HG03196 (cell line): Measurements from ENCODE around the gene CAPN1.
"Not testable (repeated sequence)": the region's sequence is repeated elsewhere in the genome, so short reads cannot be mapped to it uniquely, and the experiment has no call there.

ENCODE experiments used
- ATAC-seq: cut with Tn5 transposase; IDR thresholded peaks from one replicate; pipeline ENCODE4 v1.9.1; 2021; ENCODE audit not compliant: unreplicated experiment

Gene CAPN1

DNA sequence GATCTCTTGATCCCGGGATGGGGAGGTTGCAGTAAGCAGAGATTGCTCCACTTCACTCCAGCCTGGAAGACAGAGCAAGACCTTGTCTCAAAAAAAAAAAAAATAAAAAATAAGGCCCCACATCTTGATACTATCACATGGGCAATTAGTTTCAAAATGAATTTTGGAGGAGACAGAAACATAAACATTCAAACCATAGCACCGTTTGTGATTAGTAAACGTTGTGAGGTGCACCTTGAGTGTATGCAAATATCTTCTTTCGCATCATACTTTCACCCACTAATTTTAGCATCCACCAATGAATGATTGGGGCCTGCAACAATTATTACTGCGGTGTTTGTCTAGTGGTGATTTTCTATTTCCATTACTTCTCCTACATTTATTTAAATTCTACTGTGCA, 22.7 kb upstream of the CAPN1 start:
- peak; percentile 72 for ATAC-seq

DNA sequence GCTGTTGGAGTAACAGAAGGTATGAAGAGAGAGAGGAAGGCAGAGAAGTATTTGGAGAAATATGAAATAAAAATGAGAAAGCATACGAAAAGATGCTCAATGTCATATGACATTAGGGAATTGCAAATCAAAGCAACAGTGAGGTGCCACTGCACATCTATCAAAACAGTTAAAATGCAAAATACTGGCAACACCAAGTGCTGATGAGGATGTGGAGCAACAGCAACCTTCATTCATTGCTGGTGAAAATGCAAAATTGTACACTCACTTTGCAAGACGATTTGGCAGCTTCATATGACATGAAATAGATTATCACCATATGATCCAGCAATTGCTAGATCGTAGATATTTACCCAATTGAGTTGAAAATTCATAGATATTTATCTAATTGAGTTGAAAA, 21.1 kb upstream of the CAPN1 start:
- no peak for ATAC-seq

DNA sequence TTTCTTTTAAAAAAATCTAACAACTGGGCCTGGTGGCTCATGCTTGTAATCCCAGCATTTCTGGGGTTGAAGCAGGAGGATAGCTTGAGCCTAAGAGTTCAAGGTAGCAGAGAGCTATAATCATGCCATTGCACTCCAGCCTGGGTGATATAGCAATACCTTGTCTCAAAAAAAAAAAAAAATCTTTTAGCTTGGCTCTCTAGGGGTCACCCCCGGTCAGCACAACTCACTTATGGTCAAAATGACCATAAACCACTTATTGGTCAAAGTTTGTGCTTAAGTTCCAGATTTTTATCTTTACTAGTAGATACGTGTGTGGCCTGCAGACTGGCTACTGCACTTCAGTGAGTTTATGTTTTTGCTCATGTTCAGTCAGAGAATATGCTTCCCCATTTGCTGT, 18.0 kb upstream of the CAPN1 start:
- no peak for ATAC-seq

DNA sequence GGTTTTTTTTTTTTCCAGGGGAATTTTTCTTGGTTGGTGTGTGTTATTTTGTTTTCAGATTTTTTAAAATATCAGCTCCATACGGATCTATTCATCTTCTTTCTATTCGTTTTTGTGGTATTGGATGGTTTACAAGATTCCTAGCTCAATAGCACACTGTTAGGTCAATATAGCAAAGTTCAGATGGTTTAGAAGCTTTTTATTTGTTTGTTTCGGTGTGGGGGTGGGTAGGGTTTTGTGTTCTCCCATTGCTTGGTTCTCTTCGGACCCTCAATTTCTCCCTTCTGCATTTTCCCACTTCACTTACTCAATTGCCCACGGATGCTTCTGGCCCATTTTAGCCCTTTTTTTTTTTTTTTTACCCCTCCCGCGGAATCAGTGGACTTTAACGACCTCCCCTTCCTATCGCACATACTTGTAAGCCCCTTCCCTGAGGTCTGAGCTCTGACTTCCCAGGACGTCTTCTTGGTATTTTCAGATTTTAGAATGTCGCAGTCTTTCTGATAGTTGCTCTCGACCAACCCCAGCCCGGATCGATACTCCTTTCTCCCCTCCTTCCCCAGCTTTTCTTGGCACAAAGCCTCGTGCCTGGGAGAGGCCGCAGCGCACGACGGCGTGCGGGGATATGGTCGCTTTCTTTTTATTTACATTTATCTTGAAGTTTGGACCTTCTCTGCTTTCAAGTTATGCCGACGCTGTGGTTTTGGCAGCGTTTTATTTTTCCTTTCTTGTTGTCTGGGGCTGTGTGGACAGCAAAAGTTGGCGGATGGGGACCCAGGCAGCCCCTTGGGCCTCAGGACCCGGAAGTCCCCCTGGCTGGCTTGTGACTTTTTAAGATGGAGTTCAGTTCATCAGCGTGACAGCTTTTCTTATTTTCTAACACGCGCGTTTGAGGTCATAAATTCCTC, 16.1 kb upstream of the CAPN1 start:
- no peak for ATAC-seq

DNA sequence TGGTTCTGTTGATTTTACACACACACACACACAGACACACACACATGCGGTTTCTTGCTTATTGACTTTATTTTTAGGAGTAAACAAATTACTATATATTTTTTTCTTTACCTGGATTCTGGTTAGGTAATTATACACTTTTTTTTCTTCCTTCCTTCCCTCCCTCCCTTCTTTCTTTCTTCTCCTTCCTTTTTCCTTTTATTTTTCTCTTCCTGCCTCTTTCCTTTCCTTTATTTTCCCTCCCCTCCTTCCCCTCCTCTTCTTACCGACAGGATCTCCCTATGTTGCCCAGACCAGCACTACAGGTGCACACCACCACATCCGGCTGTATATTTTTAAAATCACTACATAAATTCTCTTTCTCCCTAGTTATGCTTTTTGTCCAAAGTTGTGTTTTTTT, 14.8 kb upstream of the CAPN1 start:
- ATAC-seq, result no peak

DNA sequence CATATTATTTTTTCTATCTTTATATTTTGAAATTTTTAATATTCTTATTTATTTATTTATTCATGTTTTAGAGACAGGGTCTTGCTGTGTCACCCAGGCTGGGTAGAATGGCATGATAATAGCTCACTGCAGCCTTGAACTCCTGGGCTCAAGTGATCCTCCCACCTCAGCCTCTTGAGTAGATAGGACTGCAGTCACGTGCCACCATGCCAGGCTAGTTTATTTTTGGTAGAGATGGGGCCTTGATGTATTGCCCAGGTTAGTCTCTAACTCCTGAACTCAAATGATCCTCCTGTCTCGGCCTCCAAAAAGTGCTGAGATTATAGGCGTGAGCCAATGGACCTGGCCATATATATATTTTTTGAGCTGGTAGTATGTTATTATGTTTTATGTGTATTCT, 14.1 kb upstream of the CAPN1 start:
- ATAC-seq, result no peak

DNA sequence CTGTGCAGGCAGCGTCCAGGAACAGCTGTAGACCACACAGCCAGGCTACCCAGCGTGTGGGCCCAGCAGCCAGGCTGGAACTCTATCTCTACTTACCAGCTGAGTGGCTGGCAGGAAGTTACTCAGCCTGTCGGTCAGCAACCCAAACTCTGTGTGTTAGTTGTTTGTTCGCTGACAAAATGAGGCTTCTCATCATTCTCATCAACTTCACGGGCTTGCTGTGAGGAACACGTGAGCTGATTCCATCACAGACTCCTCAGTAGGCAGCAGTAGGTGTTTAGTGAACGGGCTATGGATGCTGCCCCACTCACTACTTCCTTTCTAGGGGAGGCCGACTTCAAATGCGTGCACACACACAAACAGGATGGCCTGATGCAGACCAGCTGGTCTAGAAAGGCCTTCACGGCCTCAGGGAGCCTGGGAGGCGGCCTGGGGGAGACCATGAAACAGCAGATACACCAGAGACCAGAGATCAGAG, 12.5 kb upstream of the CAPN1 start:
- no peak for ATAC-seq

DNA sequence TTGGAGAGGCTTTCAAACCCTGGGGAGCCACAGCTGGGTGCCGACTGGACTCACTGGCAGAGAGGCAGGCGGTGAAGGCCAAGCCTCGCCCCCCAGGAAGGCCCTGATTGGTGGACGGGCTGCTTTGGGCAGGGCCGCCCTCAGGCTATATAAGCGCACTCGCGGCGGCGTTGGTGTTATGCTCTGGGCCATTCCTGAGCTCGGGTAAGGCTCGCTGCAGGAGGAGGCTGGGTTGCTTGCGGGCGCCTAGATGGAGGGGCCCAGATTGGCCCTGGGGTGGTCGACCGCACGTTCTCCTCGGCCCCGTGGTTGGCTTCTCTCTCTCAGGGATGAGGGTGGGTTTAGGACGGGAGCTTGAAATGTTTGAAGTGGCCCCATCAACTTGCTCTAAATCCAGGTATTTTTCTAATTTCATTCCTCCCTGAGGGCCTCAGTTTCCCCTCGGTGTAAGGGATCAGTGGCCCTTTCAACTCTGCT, 11.6 kb upstream of the CAPN1 start, which contains the start of gene SPDYC:
TSS of gene SPDYC (plus strand) at position 176 of the 477 bp plus-strand sequence. CDS start 1,125 bp downstream, outside the sequence.
- no peak for ATAC-seq

DNA sequence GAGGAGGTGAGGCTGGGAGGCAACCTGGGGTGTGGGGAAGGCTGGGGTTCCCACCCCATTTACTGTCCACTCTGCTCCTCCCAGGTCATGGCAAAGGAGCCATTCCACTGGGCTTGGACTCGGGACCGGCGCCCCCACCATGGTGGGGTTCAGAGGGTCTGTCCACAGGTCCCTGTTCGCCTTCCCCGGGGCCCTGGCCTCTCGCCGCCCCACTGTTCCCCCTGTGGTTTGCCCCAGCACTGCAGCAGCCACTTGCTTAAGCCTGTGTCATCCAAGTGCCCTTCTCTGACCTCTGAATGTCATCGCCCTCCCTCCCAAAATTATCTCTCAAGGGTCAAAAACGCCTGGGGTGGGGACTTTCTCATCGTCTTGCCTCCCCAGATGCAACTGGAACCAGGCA, 9.1 kb upstream of the CAPN1 start:
- no peak for ATAC-seq

DNA sequence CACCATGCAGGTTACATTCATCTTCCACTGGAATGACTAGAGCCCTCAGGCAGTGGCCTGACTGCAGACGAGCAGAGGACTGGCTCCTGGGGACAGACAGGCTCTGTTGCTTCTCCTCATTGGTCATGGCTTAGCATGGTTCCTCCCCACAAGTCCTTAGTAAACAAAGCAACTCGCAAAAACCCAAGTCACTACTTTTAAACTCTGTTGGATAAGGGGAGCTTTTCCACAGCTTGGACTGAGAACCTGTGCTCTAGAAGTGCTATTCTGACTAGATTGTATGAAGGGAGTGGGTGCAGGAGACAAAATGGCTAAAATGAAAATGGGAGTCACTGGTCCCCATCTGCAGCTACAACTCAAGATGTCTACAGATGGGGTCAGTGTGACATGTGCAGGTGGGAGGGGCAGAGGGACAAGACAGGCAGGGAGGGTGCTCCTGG, 7.1 kb upstream of the CAPN1 start:
- ATAC-seq, result not testable (repeated sequence)

DNA sequence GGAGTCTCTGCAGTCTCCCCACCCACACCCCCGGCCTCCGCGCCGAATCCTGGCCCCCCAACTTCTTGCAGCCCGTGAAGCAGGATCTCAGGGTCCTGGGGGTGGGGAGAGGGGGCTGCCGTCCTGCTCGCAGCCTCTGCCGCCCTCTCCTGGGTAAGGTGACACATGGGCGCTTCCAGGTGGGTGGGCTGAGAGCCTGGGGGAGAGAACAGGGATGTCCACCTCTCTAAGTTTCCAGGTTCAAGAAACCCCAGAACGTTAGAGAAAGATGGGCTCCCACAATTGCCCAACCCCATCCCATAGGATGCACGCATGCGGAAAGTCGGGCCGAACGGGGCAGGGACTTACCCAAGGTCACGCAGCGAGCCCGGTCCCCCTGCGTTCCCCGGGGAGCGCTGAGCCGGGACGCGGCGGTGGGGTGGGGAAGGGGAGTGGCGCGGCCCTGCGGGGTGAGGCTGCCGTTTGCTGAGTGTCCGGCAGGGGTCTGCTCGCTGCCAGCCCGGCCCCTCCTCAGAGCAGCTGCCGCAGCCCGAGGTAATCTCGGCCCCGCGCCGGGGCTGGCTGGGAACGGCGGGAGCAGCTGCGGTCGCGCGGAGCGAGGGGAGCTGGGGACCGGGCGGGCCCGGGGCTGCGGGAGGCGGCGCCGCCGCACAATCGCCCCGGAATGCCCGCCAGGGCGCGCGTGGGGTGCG, 705 bp upstream of the CAPN1 start:
- ATAC-seq, result no peak

DNA sequence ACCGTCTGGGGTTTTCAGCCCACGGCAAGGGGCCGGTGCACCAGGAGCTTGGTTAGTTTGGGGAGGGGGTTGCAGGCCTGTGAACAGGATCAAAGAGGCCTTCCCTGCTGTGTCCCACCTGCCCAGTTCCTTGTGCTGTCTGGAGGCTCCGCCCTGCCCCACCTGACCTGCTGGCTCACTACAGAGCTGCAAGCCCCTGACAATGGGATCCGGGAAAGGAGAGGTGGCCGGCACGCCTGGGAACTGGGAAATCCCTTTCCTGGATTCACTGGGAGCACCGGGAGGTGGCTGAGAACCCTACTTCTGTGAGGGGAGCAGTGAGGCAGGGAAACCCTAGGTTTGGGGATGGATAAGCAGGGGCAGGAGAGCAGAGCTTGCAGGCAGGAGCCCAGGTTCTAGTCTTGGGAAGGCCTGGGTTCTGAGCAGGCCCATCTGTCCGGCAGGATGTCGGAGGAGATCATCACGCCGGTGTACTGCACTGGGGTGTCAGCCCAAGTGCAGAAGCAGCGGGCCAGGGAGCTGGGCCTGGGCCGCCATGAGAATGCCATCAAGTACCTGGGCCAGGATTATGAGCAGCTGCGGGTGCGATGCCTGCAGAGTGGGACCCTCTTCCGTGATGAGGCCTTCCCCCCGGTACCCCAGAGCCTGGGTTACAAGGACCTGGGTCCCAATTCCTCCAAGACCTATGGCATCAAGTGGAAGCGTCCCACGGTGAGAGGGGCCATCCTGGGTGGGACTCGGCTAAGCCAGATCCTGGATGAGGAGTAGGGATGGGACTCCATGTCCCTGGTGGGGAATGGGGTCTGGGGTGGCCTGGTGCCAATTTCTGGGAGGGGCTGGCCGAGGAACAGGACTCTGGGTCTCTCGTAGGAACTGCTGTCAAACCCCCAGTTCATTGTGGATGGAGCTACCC, 786 bp downstream of the CAPN1 start:
- no peak for ATAC-seq

DNA sequence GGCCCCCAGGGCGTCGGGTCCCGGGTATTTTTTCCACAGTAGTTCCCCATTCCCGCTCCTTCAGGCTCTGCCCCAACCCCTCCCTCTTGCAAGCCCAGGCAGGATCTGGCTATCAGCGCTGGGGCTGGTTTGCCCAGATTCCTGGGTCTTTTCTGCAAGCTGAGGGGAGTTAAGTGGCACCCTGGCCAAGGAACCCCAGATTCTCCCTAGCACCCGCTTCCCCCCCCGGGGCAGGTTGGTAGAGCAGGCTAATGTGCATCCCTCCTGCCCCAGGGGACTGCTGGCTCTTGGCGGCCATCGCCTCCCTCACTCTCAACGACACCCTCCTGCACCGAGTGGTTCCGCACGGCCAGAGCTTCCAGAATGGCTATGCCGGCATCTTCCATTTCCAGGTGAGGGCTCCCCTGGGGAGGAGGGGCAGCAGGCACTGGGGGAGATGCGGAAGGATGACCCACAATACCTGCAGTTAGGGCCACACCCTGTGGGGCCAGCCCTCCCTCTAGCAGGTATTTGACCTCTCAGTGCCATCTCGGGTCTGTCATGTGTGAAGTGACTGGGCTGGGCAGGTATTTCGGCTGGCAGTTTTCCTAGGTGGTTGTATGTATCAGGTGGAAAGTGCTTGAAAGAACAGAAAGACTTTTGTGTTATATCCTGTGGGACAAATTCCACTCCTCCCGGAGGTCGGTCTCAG, 1.6 kb downstream of the CAPN1 start:
- no peak for ATAC-seq

DNA sequence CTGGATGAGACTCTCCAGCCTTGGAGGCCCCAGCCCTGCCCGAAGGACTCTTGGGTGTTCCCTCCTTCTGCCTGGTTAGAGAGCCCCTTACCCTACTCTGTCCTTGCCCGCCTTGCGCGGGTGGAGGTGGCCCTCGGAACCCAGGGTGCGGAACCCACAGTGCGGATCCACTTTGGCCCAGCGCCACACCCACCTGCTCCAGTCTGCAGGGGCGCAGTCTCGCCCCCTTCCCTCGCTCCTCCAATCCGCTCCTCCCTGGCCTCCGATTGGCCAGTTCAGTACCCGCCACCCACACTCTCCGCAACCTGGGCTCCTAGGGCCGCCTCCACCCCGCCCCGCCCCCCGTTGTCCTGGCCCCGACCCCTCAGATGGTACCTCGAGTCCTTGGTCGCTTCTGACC, 2.4 kb downstream of the CAPN1 start:
- ATAC-seq, result no peak

DNA sequence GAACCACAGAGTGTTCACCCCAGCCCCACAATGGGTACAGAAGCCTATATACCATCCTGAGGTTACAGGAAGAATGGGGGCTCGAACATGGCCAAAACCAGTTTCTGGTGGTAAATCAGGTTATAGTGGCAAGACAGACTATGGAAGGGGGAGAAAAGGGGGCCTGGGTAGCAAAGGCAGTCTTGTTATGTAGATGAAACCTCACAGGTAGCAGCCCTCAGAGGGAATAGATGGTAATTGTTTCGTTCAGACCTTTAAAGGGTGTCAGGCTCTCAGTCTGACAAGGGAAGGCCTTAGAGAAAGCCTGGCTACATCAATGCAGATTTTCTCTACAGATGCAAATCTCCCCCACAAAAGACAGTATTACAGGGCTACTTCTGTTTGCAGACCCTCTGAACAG, 3.4 kb downstream of the CAPN1 start:
- ATAC-seq, result no peak

DNA sequence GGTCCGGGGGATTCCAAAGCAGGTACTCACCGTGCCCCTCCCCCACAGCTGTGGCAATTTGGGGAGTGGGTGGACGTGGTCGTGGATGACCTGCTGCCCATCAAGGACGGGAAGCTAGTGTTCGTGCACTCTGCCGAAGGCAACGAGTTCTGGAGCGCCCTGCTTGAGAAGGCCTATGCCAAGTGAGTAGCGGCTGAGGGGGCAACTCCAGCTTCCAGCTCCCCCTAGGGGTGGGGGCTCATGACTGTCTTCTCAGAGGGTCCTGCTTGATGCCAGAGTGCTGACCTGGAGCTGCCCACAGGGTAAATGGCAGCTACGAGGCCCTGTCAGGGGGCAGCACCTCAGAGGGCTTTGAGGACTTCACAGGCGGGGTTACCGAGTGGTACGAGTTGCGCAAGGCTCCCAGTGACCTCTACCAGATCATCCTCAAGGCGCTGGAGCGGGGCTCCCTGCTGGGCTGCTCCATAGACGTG, 4.2 kb downstream of the CAPN1 start:
- no peak for ATAC-seq

DNA sequence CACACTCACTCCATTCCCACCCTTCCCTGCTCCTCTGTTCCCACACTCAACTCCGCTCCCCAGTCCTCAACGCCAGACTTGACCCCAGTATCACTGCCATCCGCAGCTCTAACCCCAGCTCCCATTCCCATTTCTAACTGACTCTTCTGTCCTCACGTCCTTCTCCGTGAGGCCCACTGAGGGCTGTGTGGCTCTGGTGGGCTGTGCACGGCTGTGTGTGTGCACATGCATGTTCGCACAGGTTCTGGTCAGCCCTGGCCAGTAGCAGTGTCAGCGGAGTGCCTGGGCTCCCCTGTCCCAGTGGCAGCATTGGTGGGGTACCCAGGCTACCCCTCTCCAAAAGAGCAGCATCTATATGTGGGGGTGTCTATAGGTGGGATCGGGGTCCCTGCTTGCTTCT, 5.0 kb downstream of the CAPN1 start:
- ATAC-seq, result no peak

DNA sequence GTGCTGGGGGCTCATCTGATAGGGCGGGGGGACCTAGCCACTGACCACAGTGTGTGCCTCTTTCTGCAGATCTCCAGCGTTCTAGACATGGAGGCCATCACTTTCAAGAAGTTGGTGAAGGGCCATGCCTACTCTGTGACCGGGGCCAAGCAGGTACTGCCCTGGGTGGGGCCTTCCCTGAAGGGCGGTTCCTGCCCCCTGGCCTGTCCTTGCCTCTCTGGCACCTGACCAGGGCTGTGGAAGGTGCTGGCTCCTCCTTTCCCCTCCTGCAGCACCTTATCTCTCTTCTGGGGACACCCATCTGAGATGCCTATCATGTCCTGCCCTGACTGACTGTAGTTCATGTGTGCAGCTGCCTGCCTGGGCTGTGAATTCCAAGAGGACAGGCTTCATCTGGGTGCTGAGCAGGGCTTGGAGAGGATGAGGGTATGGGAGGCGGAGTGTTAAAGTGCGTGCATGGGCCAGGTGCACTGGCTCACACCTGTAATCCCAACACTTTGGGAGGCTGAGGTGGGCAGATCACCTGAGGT, 5.5 kb downstream of the CAPN1 start:
- no peak for ATAC-seq

DNA sequence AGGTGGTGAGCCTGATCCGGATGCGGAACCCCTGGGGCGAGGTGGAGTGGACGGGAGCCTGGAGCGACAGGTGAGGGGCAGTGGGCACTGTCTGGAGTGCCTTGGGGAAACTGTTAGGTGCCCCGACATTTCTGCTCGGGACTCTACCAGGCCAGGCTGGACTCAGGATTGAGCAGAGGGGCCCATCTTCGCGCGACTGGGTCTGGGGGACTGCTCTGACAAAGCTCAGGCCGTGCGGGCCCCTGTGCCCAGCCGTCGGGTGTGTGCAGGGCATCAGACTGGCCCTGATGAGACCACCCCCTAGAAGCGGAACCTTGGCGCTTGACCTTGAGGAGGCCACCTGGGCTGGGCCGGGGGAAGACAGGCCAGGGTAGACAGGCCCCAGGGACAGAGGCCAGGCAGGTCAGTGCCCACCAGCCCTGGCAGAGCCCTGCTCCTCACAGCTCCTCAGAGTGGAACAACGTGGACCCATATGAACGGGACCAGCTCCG, 6.3 kb downstream of the CAPN1 start:
- no peak for ATAC-seq

DNA sequence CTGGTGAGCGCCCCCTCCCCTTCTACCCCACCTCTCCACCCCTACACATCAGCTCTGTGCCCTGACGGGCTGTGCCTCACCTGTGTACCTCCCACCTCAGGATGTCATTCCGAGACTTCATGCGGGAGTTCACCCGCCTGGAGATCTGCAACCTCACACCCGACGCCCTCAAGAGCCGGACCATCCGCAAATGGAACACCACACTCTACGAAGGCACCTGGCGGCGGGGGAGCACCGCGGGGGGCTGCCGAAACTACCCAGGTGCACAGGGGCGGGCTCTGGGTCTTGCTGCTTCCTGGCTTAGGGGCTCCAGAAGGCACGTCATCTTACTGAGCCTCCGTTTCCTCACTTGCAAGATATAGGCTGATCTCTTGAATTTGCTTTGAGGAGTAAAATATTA, 6.8 kb downstream of the CAPN1 start:
- no peak for ATAC-seq
